GM19328 (cell line): Measurements from ENCODE around the gene GALNT3.

Experiments used
- ATAC-seq: cut with Tn5 transposase; IDR thresholded peaks from one replicate; pipeline ENCODE4 v1.9.1; 2021; ENCODE audit warnings: mild to moderate bottlenecking, moderate library complexity; ENCODE audit not compliant: unreplicated experiment

GALNT3 gene

GRCh38 chr2:165746501-165746900 is 47.5 kb downstream of the GALNT3 start:
- ATAC-seq = no peak

- ATAC-seq = no peak
Observed at GRCh38 chr2:165745916-165746315, 48.1 kb downstream of the GALNT3 start.

GRCh38 chr2:165743442-165743841 is 50.6 kb downstream of the GALNT3 start:
- peak; percentile 92 for ATAC-seq

GRCh38 chr2:165725421-165725820 is 68.6 kb downstream of the GALNT3 start:
- no peak for ATAC-seq

- ATAC-seq = no peak
Observed at GRCh38 chr2:165720511-165720910, 73.5 kb downstream of the GALNT3 start.

GRCh38 chr2:165718610-165719210 is 75.3 kb downstream of the GALNT3 start:
- ATAC-seq = no peak

GRCh38 chr2:165716091-165716490 is 78.0 kb downstream of the GALNT3 start:
- ATAC-seq = no peak

- ATAC-seq = no peak
Observed at GRCh38 chr2:165706960-165707487, 87.0 kb downstream of the GALNT3 start.

- no peak for ATAC-seq
Observed at GRCh38 chr2:165701147-165701546, 92.9 kb downstream of the GALNT3 start.

- no peak for ATAC-seq
Observed at GRCh38 chr2:165700531-165700930, 93.5 kb downstream of the GALNT3 start.

- ATAC-seq = no peak
Observed at GRCh38 chr2:165699946-165700345, 94.1 kb downstream of the GALNT3 start.

GRCh38 chr2:165698444-165698884 is 95.6 kb downstream of the GALNT3 start:
- peak; percentile 69 for ATAC-seq

- ATAC-seq = no peak
Observed at GRCh38 chr2:165697748-165698443, 96.2 kb downstream of the GALNT3 start.
